Ishikawa (cell line): ENCODE measurements around the gene FCMR.

Experiments used
- CEBPB ChIP-seq: IDR thresholded peaks from 2 replicates; pipeline ENCODE4 v1.6.1; 2012
- CREB1 ChIP-seq: IDR thresholded peaks from 2 replicates; pipeline ENCODE4 v1.6.1; 2012; ENCODE audit warnings: low read depth
- EP300 ChIP-seq: IDR thresholded peaks from 2 replicates; pipeline ENCODE4 v1.6.1; 2012; ENCODE audit warnings: borderline replicate concordance
- FOXM1 ChIP-seq: IDR thresholded peaks from 2 replicates; pipeline ENCODE4 v1.6.1; 2012; ENCODE audit warnings: low read depth, borderline replicate concordance
- REST ChIP-seq: IDR thresholded peaks from 2 replicates; pipeline ENCODE4 v1.6.1; 2012; ENCODE audit warnings: low read depth, mild to moderate bottlenecking
- TCF12 ChIP-seq: IDR thresholded peaks from 2 replicates; pipeline ENCODE4 v1.6.1; 2012; ENCODE audit warnings: low read depth
- USF1 ChIP-seq: IDR thresholded peaks from 2 replicates; pipeline ENCODE4 v1.6.1; 2012
- YY1 ChIP-seq: IDR thresholded peaks from 2 replicates; pipeline ENCODE4 v1.6.1; 2012; ENCODE audit warnings: low read depth

- TF ChIP-seq REST (no peak), YY1 (no peak), FOXM1 (no peak), CEBPB (no peak), CREB1 (no peak), USF1 (no peak), TCF12 (no peak), EP300 (no peak)
These were observed 22.8 kb downstream of the FCMR start for GRCh38 chr1:206898915-206899431.
